Measurements from ENCODE around the gene NTM. TPM values are rescaled to one million over a fixed set of nuclear protein-coding genes. Genes with fewer than 3 reads are reported as not detected.

The NTM gene
- total RNA-seq, 1 donor from 2014 or later: 4.3 TPM

- Mint-ChIP-seq H3K4me1 (ENCODE audit: low read depth) (peaks cover 3% of the 10 kb centered on the region), H3K36me3 (ENCODE audit: insufficient read depth) (no peaks in the 10 kb centered on the region), H3K27me3 (peaks cover 3% of the 10 kb centered on the region), H3K27ac (no peak overlapping the region), H3K4me3 (ENCODE audit: low read depth) (no peak overlapping the region), H3K9me3 (ENCODE audit: low read depth) (peaks cover 3% of the 10 kb centered on the region)
- no peak for DNase-seq (ENCODE audit: low spot score, unreplicated experiment)
- TF ChIP-seq CTCF (IDR thresholded peaks at IDR 0.05; ENCODE audit: unreplicated experiment): no peak
Observed at GRCh38 chr11:131629925-131630540, 259.6 kb downstream of the NTM start.

GRCh38 chr11:131632971-131633370 is 262.6 kb downstream of the NTM start:
- H3K27ac Mint-ChIP-seq: no peak overlapping the region
- peaks cover 10% of the 10 kb centered on the region for H3K27me3 Mint-ChIP-seq
- TF ChIP-seq CTCF (IDR thresholded peaks at IDR 0.05; ENCODE audit: unreplicated experiment): no peak
- peaks cover 3% of the 10 kb centered on the region for H3K4me1 Mint-ChIP-seq (ENCODE audit: low read depth)
- no peak overlapping the region for H3K4me3 Mint-ChIP-seq (ENCODE audit: low read depth)
- no peaks in the 10 kb centered on the region for H3K36me3 Mint-ChIP-seq (ENCODE audit: insufficient read depth)
- H3K9me3 Mint-ChIP-seq (ENCODE audit: low read depth): peaks cover 3% of the 10 kb centered on the region
- no peak for DNase-seq (ENCODE audit: low spot score, unreplicated experiment)

- no peak overlapping the region for H3K27ac Mint-ChIP-seq
- no peak overlapping the region for H3K4me3 Mint-ChIP-seq (ENCODE audit: low read depth)
- no peak for DNase-seq (ENCODE audit: low spot score, unreplicated experiment)
- H3K36me3 Mint-ChIP-seq (ENCODE audit: insufficient read depth): no peaks in the 10 kb centered on the region
- H3K27me3 Mint-ChIP-seq: peaks cover 7% of the 10 kb centered on the region
- peaks cover 3% of the 10 kb centered on the region for H3K9me3 Mint-ChIP-seq (ENCODE audit: low read depth)
- no peak for TF ChIP-seq CTCF (IDR thresholded peaks at IDR 0.05; ENCODE audit: unreplicated experiment)
- peaks cover 3% of the 10 kb centered on the region for H3K4me1 Mint-ChIP-seq (ENCODE audit: low read depth)
Observed at GRCh38 chr11:131633921-131634715, 263.7 kb downstream of the NTM start.

- H3K27me3 Mint-ChIP-seq: peaks cover 21% of the 10 kb centered on the region
- H3K9me3 Mint-ChIP-seq (ENCODE audit: low read depth): no peaks in the 10 kb centered on the region
- no peak for TF ChIP-seq CTCF (IDR thresholded peaks at IDR 0.05; ENCODE audit: unreplicated experiment)
- H3K4me3 Mint-ChIP-seq (ENCODE audit: low read depth): no peak overlapping the region
- DNase-seq (ENCODE audit: low spot score, unreplicated experiment): no peak
- H3K27ac Mint-ChIP-seq: no peak overlapping the region
- peaks cover 3% of the 10 kb centered on the region for H3K4me1 Mint-ChIP-seq (ENCODE audit: low read depth)
- no peaks in the 10 kb centered on the region for H3K36me3 Mint-ChIP-seq (ENCODE audit: insufficient read depth)
Observed at GRCh38 chr11:131637469-131638175, 267.2 kb downstream of the NTM start.

- Mint-ChIP-seq H3K4me1 (ENCODE audit: low read depth) (peaks cover 2% of the 10 kb centered on the region), H3K4me3 (ENCODE audit: low read depth) (no peak overlapping the region), H3K36me3 (ENCODE audit: insufficient read depth) (no peaks in the 10 kb centered on the region), H3K9me3 (ENCODE audit: low read depth) (no peaks in the 10 kb centered on the region), H3K27ac (no peak overlapping the region), H3K27me3 (peaks cover 27% of the 10 kb centered on the region)
- DNase-seq (ENCODE audit: low spot score, unreplicated experiment): no peak
- no peak for TF ChIP-seq CTCF (IDR thresholded peaks at IDR 0.05; ENCODE audit: unreplicated experiment)
Observed at GRCh38 chr11:131638889-131639288, 268.5 kb downstream of the NTM start.
